BE2C (cell line): Measurements from ENCODE around the gene TOMM20L. TPM values are rescaled to one million over a fixed set of nuclear protein-coding genes. Genes with fewer than 3 reads are reported as not detected.
"Not testable (repeated sequence)": the region's sequence is repeated elsewhere in the genome, so short reads cannot be mapped to it uniquely, and the experiment has no call there.

Experiments used
- DNase-seq: peaks from one replicate; pipeline ENCODE4 v3.0.0-alpha.2; 2020
- H3K27me3 ChIP-seq: fragments of 250-450 bp; sonication (Bioruptor Pico); 2 replicates; pipeline ENCODE4 v1.5.1; 2020; ENCODE audit warnings: mild to moderate bottlenecking
- H3K36me3 ChIP-seq: fragments of 250-450 bp; sonication (Bioruptor Pico); 2 replicates; pipeline ENCODE4 v1.5.1; 2020; ENCODE audit warnings: mild to moderate bottlenecking
- H3K4me1 ChIP-seq: fragments of 250-450 bp; sonication (Bioruptor Pico); 2 replicates; pipeline ENCODE4 v1.5.1; 2020
- H3K4me3 ChIP-seq: 2 replicates; pipeline ENCODE4 v1.5.1; 2011; ENCODE audit warnings: low read depth, low read length
- H3K9me3 ChIP-seq: fragments of 250-450 bp; sonication (Bioruptor Pico); 2 replicates; pipeline ENCODE4 v1.5.1; 2020
- polyA plus RNA-seq: library from polyadenylated mRNA; unstranded; fragments of >200 nt; gene quantifications from one replicate; pipeline ENCODE4 v1.2.1, GENCODE V29; 2012; ENCODE audit warnings: low read depth, missing spikeins; ENCODE audit not compliant: insufficient read length, insufficient read depth
- TF ChIP-seq, protein P1 (sequence below): IDR thresholded peaks from 2 replicates; pipeline ENCODE4 v1.5.1; 2012; ENCODE audit warnings: mild to moderate bottlenecking, low read depth, low read length

Gene TOMM20L
- 1.1 TPM for polyA plus RNA-seq

- H3K36me3 ChIP-seq: no peaks in the 10 kb centered on the region
- H3K4me3 ChIP-seq: peak within 1 kb of the TSS; percentile 47
- DNase-seq: peak; percentile 81
- H3K4me1 ChIP-seq: no peaks in the 10 kb centered on the region
- H3K9me3 ChIP-seq: no peaks in the 10 kb centered on the region; the same call in 1 of the 2 replicates
- TF ChIP-seq, protein P1, sequence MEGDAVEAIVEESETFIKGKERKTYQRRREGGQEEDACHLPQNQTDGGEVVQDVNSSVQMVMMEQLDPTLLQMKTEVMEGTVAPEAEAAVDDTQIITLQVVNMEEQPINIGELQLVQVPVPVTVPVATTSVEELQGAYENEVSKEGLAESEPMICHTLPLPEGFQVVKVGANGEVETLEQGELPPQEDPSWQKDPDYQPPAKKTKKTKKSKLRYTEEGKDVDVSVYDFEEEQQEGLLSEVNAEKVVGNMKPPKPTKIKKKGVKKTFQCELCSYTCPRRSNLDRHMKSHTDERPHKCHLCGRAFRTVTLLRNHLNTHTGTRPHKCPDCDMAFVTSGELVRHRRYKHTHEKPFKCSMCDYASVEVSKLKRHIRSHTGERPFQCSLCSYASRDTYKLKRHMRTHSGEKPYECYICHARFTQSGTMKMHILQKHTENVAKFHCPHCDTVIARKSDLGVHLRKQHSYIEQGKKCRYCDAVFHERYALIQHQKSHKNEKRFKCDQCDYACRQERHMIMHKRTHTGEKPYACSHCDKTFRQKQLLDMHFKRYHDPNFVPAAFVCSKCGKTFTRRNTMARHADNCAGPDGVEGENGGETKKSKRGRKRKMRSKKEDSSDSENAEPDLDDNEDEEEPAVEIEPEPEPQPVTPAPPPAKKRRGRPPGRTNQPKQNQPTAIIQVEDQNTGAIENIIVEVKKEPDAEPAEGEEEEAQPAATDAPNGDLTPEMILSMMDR: peak; percentile 31; the same call in 1 of the 2 replicates
- H3K27me3 ChIP-seq: no peaks in the 10 kb centered on the region
Observed at GRCh38 chr14:58395812-58396788, at the start of gene TOMM20L. Gene TOMM20L (plus strand): TSS chr14:58395930. CDS start chr14:58395958, 28 bp downstream.

DNA sequence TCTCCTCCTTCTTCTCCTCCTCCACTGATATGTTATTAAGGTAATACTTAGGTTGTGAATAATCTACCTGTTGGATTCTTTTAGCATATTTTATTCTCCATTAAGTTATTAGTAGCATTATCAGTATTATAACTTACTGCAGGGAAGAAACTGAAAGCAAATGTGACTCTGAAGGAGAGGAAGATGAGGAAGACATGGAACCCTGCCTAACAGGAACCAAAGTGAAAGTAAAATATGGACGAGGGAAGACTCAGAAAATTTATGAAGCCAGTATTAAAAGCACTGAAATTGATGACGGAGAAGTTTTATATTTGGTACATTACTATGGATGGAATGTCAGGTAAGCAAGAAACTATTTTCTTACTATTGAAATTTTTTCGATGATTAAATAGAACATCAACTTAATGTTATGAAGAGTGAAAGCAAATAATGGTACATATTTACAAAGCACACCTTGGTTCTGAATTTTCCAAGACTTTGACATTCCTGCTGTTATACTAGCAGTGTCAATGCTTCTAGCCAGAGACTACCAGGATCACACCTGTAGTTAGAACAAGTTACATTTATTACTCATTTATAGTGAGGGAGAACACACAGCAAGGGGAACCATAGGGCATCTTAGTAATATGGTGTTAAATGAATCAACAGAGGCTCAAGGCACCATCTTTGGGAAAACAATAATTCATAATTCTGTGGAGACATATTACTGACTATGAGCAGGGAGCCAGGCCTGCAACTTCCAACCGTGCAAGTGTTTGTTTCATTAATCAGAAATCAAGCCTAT, 42.0 kb upstream of the TOMM20L start:
- H3K36me3 ChIP-seq: peaks cover 32% of the 10 kb centered on the region
- TF ChIP-seq, protein P1: no peak

DNA sequence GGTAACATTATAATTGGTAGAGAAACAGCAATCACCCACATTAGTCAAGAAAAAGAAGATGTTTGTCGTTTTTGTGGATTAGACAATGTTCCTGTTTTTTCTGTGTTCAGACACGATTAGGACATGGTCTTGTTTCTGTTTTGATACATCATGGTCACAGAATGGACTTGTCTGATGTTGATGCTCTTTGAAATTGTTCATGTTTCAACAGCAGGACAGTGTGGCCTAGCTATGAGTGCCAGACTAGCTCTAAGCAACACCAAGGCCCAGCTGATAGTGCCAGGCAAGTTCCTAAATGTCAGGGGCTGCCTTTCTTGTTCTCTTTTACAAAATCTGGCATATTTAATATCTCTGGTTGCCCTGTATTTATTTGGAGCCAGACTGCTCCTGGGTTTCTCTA, 40.9 kb upstream of the TOMM20L start:
- Histone ChIP-seq H3K4me3 (no peak overlapping the region), H3K36me3 (peaks cover 32% of the 10 kb centered on the region)

More for the DNA sequence above, 42.0 kb upstream of the TOMM20L start:
- DNase-seq: no peak
- H3K27me3 ChIP-seq: no peaks in the 10 kb centered on the region
- H3K4me1 ChIP-seq: no peaks in the 10 kb centered on the region
- H3K4me3 ChIP-seq: no peak overlapping the region
- H3K9me3 ChIP-seq: no peaks in the 10 kb centered on the region

DNA sequence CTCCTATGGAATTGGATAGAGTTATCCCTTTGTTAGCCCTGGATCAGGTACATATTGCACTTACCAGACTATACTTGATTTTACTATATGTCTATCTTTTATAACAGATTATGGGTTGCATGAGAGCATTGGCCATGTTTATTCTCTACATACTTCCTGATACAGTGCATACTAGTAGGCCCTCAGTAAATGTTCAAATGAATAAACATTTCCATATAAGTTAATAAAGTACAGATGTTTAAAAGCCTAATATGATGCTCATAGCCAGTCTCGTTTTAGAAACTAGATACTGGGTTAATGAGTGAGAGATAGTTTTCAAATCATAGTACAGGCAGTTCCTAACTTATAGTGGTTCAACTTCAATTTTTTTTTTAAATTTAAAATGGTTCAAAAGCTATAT, 39.5 kb upstream of the TOMM20L start:
- TF ChIP-seq, protein P1: no peak
- Histone ChIP-seq H3K4me3 (no peak overlapping the region), H3K27me3 (no peaks in the 10 kb centered on the region), H3K36me3 (peaks cover 36% of the 10 kb centered on the region), H3K9me3 (no peaks in the 10 kb centered on the region), H3K4me1 (no peaks in the 10 kb centered on the region)
- DNase-seq: no peak

More for the DNA sequence above, 40.9 kb upstream of the TOMM20L start:
- TF ChIP-seq, protein P1: no peak
- no peak for DNase-seq
- Histone ChIP-seq H3K4me1 (no peaks in the 10 kb centered on the region), H3K9me3 (no peaks in the 10 kb centered on the region), H3K27me3 (no peaks in the 10 kb centered on the region)

- peaks cover 40% of the 10 kb centered on the region for H3K36me3 ChIP-seq
Observed at GRCh38 chr14:58362272-58362671, 33.5 kb upstream of the TOMM20L start.

GRCh38 chr14:58362798-58363412, 32.8 kb upstream of the TOMM20L start:
- Histone ChIP-seq H3K4me3 (no peak overlapping the region), H3K36me3 (peaks cover 42% of the 10 kb centered on the region), H3K4me1 (no peaks in the 10 kb centered on the region), H3K9me3 (no peaks in the 10 kb centered on the region), H3K27me3 (no peaks in the 10 kb centered on the region)
- DNase-seq: no peak
- TF ChIP-seq, protein P1: peak; percentile 57

More at GRCh38 chr14:58362272-58362671, 33.5 kb upstream of the TOMM20L start:
- not testable (repeated sequence) for H3K9me3 ChIP-seq, H3K27me3 ChIP-seq, H3K4me1 ChIP-seq, H3K4me3 ChIP-seq, DNase-seq
